ENCODE measurements around the gene MAST3. TPM values are rescaled to one million over a fixed set of nuclear protein-coding genes. Genes with fewer than 3 reads are reported as not detected.

MAST3 gene
- 20.1 TPM for total RNA-seq

DNA sequence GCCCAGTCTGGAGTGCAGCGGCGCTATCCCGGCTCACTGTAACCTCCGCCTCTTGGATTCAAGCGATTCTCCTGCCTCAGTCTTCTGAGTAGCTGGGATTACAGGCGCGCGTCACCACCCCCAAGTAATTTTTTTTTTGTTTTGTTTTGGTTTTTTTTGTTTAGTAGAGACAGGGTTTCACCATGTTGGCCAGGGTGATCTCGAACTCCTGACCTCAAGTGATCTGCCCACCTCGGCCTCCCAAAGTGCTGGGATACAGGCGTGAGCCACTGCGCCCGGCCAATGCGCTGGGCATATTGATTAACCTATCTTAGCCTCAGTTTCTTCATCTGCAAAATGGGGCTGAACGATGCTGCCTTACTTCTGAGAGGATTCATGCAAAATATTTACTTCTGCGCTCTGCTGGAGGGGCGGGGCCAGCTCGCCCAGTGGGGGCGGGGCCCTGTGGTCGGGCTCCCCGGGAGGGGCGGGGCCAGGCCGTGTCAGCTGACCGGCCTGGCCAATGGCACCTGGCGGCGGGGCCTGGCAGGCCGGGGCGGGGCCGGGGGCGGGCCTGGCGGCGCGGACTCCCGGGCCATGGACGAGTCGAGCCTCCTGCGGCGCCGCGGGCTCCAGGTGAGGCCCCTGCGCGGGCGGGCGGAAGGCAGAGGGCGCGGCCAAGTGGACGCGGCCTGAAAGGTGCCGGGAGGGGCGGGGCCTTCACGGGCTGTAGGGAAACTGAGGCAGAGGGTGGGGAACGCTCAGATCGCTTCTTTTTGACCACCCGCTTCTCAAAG is at the start of gene MAST3:
Gene MAST3, plus strand, starts transcription at position 562 of the 776 bp plus-strand sequence. Its CDS starts 15 bp downstream, at position 577.
- DNase-seq (ENCODE audit: low spot score) (peak; percentile 86), ATAC-seq (peak; percentile 93)
- intact Hi-C loops (cut with DNase I): no loop called here

DNA sequence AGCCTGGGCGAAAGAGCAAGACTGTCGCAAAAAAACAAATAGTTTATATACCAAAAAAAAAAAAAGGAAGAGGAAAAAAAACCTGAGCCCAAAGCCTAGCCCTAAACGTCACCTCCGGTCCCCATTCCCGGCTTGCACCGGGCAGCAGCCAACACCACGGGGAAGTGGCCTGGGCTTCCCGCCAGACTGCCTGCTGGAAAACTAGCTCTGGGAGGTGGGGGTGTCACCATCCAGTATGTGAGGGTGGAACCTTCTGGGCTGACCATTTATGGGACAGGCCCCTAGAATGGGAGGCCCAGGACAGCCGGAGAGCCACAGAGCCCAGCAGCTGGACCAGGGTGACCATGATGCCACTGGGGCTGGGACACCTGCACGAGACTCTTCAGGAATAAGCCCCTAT is 48.2 kb upstream of the MAST3 start:
- DNase-seq (ENCODE audit: low spot score) (peak; percentile 90), ATAC-seq (peak; percentile 86)
- intact Hi-C loops (cut with DNase I): no loop called here

DNA sequence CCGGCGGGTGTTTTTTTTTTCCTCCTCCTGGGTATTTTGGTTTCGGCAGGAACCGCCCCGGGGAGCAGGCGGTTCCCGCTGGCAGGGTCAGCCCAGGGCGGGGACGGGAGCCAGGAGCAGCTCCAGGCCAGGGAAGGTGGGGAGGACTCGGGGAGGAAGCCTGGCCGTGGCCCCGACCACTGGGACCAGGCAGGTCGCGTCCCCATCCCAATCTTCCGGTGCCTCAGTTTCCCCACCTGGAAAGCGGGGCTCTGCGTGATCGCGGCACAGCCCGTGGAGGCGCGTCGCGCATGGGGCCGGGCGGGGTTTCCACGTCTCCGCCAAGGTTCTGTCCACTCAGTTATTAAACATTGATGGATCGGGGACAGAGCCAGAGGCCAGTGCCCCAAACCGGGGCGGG is 45.7 kb upstream of the MAST3 start:
- DNase-seq (ENCODE audit: low spot score) (no peak), ATAC-seq (peak; percentile 39)
- intact Hi-C loops (cut with DNase I): no loop called here

DNA sequence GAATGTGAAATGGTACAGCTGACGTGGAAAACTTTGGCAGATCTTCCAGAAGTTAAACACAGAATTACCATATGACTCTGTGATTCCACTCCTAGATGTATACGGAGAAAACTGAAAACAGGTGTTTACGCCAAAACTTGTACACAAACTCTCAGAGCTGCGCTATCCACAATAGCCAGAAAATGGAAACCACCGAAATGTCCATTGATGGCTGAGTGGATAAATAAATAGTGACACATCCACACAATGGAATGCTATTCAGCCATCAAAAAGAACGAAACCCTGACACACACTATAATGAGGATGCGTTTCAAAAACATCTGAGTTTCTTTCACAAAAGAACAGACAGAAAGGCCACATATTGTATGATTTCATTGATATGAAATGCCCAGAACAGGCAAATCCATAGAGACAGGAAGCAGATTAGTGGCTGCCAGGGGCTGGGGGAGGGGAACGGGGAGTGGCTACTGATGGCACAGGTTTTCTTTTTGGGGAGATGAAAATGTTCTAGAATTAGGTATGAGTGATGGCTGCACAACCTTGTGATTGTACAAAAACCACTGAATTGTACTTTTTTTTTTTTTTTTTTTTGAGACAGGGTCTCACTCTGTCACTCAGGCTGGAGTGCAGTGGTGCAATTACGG is 43.9 kb upstream of the MAST3 start:
- no peak for ATAC-seq
- no peak for DNase-seq (ENCODE audit: low spot score)
- intact Hi-C loops (cut with DNase I): no loop called here

DNA sequence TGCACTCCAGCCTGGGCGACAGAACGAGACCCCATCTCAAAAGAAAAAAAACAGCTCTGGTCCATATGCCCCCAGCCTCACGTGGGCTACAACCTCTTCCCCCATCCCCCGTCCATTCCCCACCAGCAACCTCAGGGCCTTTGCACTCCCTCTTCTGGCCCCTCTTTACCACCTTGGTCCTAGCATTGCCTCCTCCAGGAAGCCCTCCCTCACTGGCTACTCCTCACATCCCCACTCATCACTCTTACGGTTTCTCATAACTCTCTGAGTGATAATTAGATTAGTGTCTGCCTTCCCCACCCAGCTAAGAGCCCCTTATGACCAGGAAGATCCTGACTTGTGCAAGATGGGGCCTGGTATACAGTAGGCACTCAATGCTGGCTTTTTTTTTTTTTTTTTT is 41.6 kb upstream of the MAST3 start:
- intact Hi-C loops (cut with DNase I): loop anchor here (5.0 kb wide), 1 partner anchor 49 kb away; the partner anchor contains the start of gene ARRDC2
- DNase-seq (ENCODE audit: low spot score) (no peak), ATAC-seq (no peak)

DNA sequence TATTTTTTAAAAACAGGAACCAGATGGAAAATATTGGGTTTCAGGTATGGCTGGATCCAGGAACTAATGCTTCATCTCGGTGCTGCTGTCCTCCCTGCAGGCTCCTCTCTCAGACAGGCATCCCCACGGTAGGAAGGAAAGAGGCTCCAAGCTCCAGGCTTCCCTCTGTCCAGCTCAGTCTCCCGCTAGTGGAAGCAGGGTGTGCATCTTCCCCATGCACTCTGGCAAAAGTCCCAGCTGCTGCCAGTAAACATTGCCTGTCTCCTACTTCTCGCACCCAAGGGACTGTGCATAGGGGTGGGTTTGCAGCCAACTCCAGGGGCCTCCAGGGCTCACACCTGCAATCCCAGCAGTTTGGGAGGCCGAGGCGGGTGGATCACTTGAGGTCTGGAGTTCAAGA is 40.0 kb upstream of the MAST3 start:
- intact Hi-C loops (cut with DNase I): loop anchor here (5.0 kb wide), 1 partner anchor 50 kb away; the partner anchor contains the start of gene ARRDC2
- ATAC-seq (peak; percentile 43), DNase-seq (ENCODE audit: low spot score) (peak; percentile 75)

DNA sequence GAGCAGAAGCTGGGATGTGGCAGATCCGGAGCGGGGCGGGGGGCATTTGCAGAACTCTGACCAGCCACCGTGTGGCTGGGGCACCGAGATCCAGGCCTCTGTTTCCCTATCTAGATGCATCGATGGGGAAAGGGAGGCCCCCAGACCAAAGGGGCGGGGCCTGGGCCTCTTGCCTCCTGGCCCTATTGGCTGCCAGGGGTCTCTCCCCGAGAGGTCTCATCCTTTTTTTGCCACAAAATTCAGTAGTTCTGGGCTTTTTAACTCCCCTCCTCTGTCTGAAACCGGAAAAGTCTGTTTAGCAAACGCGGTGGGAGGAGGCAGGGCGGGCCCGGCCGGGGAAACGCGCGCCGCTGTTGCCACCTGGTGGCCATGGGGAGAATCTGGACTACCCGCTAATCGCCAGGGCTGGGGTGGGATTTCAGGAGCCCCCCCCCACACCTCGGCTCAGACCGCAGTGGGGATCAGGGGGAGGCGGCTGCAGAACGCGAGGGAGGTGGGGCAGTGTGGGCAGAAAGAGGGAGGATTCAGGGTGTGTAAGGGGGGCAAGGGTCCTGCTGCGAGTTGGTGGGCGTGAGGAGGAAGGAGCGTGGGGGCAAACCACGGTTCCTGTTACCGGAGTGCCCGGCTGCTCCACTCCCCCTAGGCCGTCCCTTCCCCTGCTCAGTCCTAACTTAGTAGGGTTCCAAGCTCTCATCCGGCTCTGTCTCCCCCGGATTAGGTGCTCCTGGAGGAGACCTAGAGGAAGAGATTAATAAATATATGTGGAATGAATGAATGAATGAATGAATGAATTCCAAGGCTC is 39.2 kb upstream of the MAST3 start:
- DNase-seq (ENCODE audit: low spot score) (peak; percentile 91), ATAC-seq (peak; percentile 94)
- intact Hi-C loops (cut with DNase I): loop anchor here (5.0 kb wide), 1 partner anchor 51 kb away; the partner anchor contains the start of gene ARRDC2

DNA sequence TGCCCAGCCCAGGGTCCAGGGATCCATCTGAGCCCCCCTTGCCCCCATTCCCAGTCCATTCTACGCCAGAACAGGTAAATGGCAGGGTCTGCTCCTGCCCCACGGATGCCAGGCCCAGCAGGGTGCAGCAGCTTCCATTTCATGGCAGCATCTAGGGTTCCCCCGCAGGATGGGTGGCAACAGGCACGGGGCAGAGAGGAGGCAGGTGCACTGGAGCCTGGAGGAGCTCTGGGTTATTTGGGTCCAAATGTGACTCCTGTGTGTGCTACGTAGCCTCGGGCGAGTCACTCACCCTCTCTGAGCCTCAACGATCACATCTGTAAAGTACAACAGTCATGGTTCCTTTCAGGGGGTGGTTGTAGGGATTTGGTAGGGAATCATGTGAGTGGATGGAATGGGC is 38.3 kb upstream of the MAST3 start:
- DNase-seq (ENCODE audit: low spot score) (no peak), ATAC-seq (no peak)
- intact Hi-C loops (cut with DNase I): loop anchor here (5.0 kb wide), 1 partner anchor 52 kb away; the partner anchor contains the start of gene ARRDC2

DNA sequence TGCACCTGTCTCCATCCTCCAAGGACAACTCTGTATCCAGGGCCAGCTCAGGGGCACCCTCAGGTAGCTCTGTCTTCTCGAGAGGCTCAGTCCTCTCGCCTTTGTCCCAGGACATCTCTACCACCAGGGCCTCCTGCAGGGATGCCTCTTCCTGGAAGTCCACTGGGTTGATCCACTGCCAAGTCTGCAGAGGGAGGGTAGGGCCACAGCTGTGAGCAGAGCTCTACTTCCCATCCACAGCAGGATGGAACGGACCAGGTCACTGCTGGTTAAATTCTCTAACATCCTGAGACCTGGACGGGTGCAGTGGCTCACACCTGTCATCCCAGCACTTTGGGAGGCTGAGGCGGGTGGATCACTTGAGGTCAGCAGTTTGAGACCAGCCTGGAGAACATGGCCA is 37.7 kb upstream of the MAST3 start:
- DNase-seq (ENCODE audit: low spot score) (no peak), ATAC-seq (no peak)
- intact Hi-C loops (cut with DNase I): loop anchor here (5.0 kb wide), 1 partner anchor 53 kb away; the partner anchor contains the start of gene ARRDC2

DNA sequence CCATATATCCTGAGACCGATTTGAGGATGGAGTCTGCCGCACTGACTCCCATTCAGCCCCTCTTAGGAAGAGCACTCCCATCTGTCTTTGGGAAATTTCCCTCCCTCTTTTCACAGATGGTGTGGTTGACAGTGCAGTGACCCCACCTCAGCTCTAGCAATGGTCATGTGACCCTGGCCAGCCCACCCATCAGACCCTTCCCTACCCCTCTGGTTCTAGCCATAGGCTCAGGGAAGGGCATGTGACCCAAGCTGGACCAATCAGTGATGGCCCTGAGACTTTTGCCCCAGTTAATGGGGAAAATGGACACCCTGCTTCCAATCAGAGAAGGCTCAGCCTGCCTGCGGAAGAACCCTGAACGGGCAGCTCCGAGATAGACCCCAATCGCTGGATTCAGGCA is 37.1 kb upstream of the MAST3 start:
- no peak for DNase-seq (ENCODE audit: low spot score)
- ATAC-seq: no peak
- intact Hi-C loops (cut with DNase I): no loop called here

DNA sequence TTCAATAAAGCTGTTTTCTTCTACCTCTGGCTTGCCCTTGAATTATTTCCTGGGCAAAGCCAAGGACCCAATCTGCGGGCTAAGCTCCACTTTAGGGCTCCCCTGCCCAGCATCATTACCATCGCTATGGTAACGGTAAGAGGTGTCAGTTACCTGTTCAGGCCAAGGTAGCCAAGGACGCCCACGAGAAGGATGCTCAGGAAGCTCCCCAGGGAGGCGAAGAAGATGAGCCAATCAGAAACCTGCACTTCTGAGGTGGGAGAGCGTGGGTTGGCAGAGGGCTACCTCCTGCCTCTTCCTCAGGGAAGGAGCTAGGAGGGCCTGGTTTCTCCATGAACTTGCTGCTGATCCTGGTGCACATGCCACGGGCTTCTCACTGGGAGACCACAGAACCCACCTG is 35.5 kb upstream of the MAST3 start:
- intact Hi-C loops (cut with DNase I): no loop called here
- no peak for DNase-seq (ENCODE audit: low spot score)
- ATAC-seq: no peak

DNA sequence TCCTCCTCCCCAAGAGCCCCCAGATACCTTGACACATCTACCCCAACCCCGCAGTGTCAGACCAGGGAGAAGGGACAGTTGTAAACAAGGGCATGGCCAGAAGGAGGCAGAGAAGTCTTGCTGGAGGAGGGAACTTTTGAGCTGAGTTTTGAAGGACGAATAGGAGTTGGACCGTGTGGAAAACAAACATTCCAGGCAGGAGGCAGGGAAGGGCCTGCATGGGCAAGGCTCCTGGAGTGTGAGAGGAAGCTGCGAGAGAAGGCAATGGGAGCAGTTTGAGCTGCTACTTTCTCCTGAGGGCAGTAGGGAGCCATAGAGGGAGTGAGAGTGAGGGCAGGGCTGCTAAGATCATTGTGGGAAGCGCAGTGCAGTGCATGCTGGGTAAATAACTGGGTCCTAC is 34.1 kb upstream of the MAST3 start:
- ATAC-seq: no peak
- intact Hi-C loops (cut with DNase I): no loop called here
- no peak for DNase-seq (ENCODE audit: low spot score)

DNA sequence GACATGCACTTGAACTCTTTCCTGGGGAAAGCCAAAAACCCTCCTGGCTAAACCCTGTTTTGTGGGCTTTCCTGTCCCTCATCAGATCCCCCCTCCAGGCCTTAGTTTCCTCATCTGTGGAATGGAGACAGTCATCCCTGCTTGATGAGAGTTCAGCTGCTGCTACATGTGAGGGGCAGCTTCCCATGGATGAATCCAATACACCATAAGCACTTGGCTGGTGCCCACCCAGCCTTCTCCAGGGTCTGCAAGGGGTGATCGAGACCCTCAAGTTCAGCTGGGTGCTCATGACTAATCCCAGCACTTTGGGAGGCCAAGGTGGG is 32.4 kb upstream of the MAST3 start:
- ATAC-seq: no peak
- intact Hi-C loops (cut with DNase I): no loop called here
- DNase-seq (ENCODE audit: low spot score): no peak

DNA sequence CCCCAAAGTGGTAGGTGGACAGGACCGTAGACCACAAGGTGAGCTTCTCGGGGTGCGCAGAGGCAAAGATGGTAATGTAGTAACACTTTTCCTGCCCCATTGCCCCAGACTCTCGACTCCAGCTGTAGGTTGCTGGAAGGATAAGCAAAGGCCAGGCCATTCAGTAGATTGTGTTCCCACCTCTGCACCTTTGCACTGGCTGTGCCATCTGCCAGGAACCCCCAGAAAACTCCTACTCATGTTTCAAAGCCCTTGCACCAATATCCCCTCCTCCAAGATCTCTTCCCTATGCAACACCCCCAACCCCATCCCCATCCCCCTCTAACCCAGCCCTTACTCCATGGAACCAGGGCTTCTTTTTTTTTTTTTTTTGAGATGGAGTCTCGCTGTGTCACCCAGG is 29.2 kb upstream of the MAST3 start:
- ATAC-seq: no peak
- DNase-seq (ENCODE audit: low spot score): no peak
- intact Hi-C loops (cut with DNase I): no loop called here

DNA sequence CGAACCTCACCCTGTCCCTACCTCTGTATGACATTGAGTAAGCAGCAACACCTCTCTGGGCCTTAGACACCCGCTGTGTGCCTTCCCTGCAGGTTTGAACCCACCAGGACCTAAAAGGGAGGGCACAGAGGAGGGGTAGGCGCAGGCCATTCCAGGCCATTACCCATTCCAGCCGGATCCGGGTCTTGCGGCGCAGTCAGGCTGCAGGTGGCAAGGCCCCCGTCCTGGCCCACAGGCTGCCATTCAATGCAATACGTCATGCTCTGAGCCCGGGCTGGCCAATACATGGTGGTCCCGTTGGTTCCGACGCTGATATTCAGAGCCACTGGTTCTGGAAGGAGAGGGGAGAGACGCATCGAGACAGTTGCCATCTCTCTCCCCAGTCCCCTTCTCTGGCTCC is 28.2 kb upstream of the MAST3 start:
- DNase-seq (ENCODE audit: low spot score) (no peak), ATAC-seq (no peak)
- intact Hi-C loops (cut with DNase I): no loop called here

DNA sequence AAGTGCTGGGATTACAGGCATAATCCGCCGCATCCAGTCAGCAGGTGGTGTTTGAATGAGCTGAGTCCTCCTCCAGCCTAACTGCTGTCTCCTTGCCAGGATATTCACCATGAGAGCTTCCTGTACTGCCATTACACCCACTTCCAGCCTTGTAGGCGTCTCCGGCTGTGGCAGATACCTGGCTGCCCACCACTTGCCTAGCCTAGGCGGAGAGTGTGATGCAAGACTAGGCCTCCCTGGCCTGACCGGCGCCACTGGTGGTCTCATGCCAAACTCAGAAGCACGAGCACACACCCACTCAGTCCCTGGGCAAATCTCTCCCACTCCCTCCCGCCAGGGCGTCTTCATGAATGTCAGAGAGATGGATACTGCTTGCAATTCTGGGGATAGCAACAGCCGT is 27.4 kb upstream of the MAST3 start:
- no peak for DNase-seq (ENCODE audit: low spot score)
- ATAC-seq: no peak
- intact Hi-C loops (cut with DNase I): no loop called here

DNA sequence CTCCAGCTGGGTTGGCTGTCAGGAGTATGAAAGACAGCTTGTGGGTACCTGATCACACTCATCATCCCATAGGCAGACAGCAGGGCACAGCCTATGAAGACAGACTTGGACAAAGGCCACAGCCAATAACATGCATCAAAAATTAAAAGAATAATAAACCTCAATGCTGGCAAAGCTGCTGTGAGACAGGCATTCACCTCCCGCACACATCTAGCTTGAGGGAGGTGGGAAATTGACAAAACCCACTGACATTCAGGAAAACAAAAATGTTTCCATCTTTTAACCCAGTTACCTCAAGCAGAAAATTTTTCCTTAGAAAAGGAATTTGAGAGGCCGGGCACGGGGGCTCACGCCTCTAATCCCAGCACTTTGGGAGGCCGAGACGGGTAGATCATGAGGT is 25.2 kb upstream of the MAST3 start:
- intact Hi-C loops (cut with DNase I): no loop called here
- no peak for ATAC-seq
- no peak for DNase-seq (ENCODE audit: low spot score)

DNA sequence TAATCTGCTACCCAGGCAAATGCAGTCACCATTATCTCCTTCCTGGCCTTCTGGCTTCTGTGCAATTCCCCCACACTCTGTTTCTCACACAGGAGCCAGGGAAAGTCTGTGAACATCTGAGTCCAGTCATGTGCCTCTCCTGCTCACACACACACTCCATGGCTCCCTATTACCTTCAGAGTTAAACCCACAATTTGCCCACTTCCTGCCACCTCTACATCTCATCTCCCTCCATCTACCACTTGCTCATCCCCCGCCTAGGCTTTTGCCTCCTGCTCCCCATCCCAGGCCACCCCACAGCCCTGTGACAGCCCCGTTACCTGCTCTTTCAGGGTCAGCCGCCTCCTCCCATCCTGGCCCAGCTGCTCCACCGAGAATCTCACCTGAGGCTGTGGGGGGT is 24.4 kb upstream of the MAST3 start:
- DNase-seq (ENCODE audit: low spot score) (no peak), ATAC-seq (no peak)
- intact Hi-C loops (cut with DNase I): no loop called here

DNA sequence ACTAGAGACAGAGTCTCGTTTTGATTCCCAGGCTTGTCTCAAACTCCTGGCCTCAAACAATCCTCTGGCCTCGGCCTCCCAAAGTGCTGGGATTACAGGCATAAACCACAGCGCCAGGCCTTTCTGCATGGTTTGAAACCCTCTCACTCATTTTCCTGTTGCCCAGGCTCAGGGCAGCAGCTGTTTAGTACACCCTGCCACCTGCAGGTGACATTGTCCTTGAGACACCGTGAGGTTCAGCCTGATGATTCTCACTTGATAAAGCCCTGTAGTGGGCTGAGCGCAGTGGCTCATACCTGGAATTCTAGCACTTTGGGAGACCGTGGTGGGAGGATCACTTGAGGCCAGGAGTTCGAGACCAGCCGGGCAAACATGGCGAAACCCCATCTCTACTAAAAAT is 23.4 kb upstream of the MAST3 start:
- DNase-seq (ENCODE audit: low spot score) (no peak), ATAC-seq (no peak)
- intact Hi-C loops (cut with DNase I): no loop called here
